Bronchial epithelial cell (primary cell): ENCODE results near the gene TMEM220. TPM values are rescaled to one million over a fixed set of nuclear protein-coding genes. Genes with fewer than 3 reads are reported as not detected.

Source experiments
- DNase-seq: peaks from one replicate; pipeline ENCODE4 v3.0.0-alpha.2; 2010; ENCODE audit warnings: low read depth
- FAIRE-seq: peaks from 2 replicates; lab custom pipeline; 2011; peaks lifted over from hg19 to GRCh38; lab: Jason Lieb, UNC
- H3K27me3 ChIP-seq: 2 replicates; pipeline ENCODE4 v1.5.1; 2011; ENCODE audit warnings: low read length; ENCODE audit not compliant: control insufficient read depth, insufficient read depth
- H3K36me3 ChIP-seq: 2 replicates; pipeline ENCODE4 v1.5.1; 2011; ENCODE audit warnings: low read length; ENCODE audit not compliant: control insufficient read depth, insufficient read depth
- H3K4me3 ChIP-seq: 2 replicates; pipeline ENCODE4 v1.5.1; 2011; ENCODE audit warnings: mild to moderate bottlenecking, low read depth, low read length, control low read depth
- total RNA-seq: library from RNA; depleted of rRNA; stranded (reverse); fragments of >200 nt; gene quantifications from 2 replicates; pipeline ENCODE4 v1.2.1, GENCODE V29; 2014
- TF ChIP-seq, protein P1 (sequence below): IDR thresholded peaks from 2 replicates; pipeline ENCODE4 v1.5.1; 2011; ENCODE audit warnings: mild to moderate bottlenecking, moderate library complexity, low read length, control low read depth, inconsistent platforms; ENCODE audit not compliant: insufficient read depth, severe bottlenecking

The TMEM220 gene
- total RNA-seq, 1 donor from 2014 or later, result 0.79 TPM

GRCh38 chr17:10724546-10725195, 5.2 kb downstream of the TMEM220 start:
- DNase-seq, result no peak
- Histone ChIP-seq H3K36me3 (no peaks in the 10 kb centered on the region), H3K27me3 (no peaks in the 10 kb centered on the region), H3K4me3 (no peak overlapping the region)
- TF ChIP-seq, protein P1, sequence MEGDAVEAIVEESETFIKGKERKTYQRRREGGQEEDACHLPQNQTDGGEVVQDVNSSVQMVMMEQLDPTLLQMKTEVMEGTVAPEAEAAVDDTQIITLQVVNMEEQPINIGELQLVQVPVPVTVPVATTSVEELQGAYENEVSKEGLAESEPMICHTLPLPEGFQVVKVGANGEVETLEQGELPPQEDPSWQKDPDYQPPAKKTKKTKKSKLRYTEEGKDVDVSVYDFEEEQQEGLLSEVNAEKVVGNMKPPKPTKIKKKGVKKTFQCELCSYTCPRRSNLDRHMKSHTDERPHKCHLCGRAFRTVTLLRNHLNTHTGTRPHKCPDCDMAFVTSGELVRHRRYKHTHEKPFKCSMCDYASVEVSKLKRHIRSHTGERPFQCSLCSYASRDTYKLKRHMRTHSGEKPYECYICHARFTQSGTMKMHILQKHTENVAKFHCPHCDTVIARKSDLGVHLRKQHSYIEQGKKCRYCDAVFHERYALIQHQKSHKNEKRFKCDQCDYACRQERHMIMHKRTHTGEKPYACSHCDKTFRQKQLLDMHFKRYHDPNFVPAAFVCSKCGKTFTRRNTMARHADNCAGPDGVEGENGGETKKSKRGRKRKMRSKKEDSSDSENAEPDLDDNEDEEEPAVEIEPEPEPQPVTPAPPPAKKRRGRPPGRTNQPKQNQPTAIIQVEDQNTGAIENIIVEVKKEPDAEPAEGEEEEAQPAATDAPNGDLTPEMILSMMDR, result no peak
- no peak for FAIRE-seq

GRCh38 chr17:10718547-10718946, 11.3 kb downstream of the TMEM220 start:
- no peak for FAIRE-seq
- no peak overlapping the region for H3K4me3 ChIP-seq
- no peaks in the 10 kb centered on the region for H3K27me3 ChIP-seq
- TF ChIP-seq, protein P1, result no peak
- DNase-seq, result no peak
- H3K36me3 ChIP-seq, result no peaks in the 10 kb centered on the region

- DNase-seq (no peak), FAIRE-seq (no peak)
- Histone ChIP-seq H3K27me3 (no peaks in the 10 kb centered on the region), H3K4me3 (no peak overlapping the region), H3K36me3 (peaks cover 4% of the 10 kb centered on the region)
- TF ChIP-seq, protein P1, result no peak
Measured at GRCh38 chr17:10716218-10716617, 13.6 kb downstream of the TMEM220 start.

DNA sequence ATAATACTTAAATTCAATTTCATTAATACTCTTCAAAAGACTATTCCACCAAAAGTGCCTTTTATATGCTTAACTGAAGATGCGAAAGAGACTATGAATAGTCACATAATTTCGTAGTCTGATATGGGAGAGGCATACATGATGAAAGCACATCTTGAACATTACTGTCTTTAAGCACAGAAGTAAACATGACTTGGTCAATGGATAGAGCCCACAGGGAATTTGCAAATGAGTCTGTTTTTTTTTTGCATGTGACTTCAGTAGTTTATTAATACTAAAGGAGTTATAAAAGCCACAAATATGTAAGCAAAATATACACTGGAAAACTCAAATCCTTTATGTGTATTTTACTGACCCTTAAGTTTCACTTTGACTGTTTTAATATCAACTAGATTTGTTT, 16.5 kb downstream of the TMEM220 start:
- no peak for FAIRE-seq
- H3K27me3 ChIP-seq, result no peaks in the 10 kb centered on the region
- no peak for DNase-seq
- H3K36me3 ChIP-seq, result peaks cover 10% of the 10 kb centered on the region
- TF ChIP-seq, protein P1, result no peak
- no peak overlapping the region for H3K4me3 ChIP-seq

DNA sequence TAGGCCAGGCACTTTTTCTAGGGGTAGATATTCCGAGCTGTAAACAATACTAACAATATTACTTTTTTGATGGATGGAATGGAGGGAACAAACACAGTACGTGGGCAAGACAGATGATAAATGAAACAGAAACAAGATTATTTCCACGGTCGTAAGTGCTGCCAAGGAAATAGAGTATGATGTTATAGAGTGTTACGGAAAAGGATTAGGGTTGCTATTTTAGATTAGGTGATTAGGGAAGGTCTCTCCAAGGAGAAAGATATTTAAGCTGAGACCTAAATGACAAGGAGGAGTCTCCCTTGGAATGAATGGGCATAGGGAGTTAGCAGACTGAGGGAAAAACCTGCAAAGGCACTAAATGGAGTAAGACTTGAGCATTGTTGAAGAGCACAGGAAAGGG, 24.1 kb downstream of the TMEM220 start:
- FAIRE-seq, result no peak
- TF ChIP-seq, protein P1, result no peak
- peaks cover 6% of the 10 kb centered on the region for H3K36me3 ChIP-seq

GRCh38 chr17:10702574-10702973, 27.2 kb downstream of the TMEM220 start:
- Histone ChIP-seq H3K4me3 (no peak overlapping the region), H3K36me3 (peaks cover 3% of the 10 kb centered on the region), H3K27me3 (no peaks in the 10 kb centered on the region)
- DNase-seq (no peak), FAIRE-seq (no peak)
- TF ChIP-seq, protein P1, result no peak

More for the DNA sequence above, 24.1 kb downstream of the TMEM220 start:
- Histone ChIP-seq H3K4me3 (no peak overlapping the region), H3K27me3 (no peaks in the 10 kb centered on the region)
- DNase-seq, result no peak
